Bronchial epithelial cell (primary cell): ENCODE data around the gene UBE2H. TPM values are rescaled to one million over a fixed set of nuclear protein-coding genes. Genes with fewer than 3 reads are reported as not detected.

Source experiments
- DNase-seq: peaks from one replicate; pipeline ENCODE4 v3.0.0-alpha.2; 2010; ENCODE audit warnings: low read depth
- FAIRE-seq: peaks from 2 replicates; lab custom pipeline; 2011; peaks lifted over from hg19 to GRCh38; lab: Jason Lieb, UNC
- H3K27me3 ChIP-seq: 2 replicates; pipeline ENCODE4 v1.5.1; 2011; ENCODE audit warnings: low read length; ENCODE audit not compliant: control insufficient read depth, insufficient read depth
- H3K36me3 ChIP-seq: 2 replicates; pipeline ENCODE4 v1.5.1; 2011; ENCODE audit warnings: low read length; ENCODE audit not compliant: control insufficient read depth, insufficient read depth
- H3K4me3 ChIP-seq: 2 replicates; pipeline ENCODE4 v1.5.1; 2011; ENCODE audit warnings: mild to moderate bottlenecking, low read depth, low read length, control low read depth
- total RNA-seq: library from RNA; depleted of rRNA; stranded (reverse); fragments of >200 nt; gene quantifications from 2 replicates; pipeline ENCODE4 v1.2.1, GENCODE V29; 2014
- TF ChIP-seq, protein P1 (sequence below): IDR thresholded peaks from 2 replicates; pipeline ENCODE4 v1.5.1; 2011; ENCODE audit warnings: mild to moderate bottlenecking, moderate library complexity, low read length, control low read depth, inconsistent platforms; ENCODE audit not compliant: insufficient read depth, severe bottlenecking

Gene UBE2H
- total RNA-seq, 1 donor from 2014 or later: 50.0 TPM

DNA sequence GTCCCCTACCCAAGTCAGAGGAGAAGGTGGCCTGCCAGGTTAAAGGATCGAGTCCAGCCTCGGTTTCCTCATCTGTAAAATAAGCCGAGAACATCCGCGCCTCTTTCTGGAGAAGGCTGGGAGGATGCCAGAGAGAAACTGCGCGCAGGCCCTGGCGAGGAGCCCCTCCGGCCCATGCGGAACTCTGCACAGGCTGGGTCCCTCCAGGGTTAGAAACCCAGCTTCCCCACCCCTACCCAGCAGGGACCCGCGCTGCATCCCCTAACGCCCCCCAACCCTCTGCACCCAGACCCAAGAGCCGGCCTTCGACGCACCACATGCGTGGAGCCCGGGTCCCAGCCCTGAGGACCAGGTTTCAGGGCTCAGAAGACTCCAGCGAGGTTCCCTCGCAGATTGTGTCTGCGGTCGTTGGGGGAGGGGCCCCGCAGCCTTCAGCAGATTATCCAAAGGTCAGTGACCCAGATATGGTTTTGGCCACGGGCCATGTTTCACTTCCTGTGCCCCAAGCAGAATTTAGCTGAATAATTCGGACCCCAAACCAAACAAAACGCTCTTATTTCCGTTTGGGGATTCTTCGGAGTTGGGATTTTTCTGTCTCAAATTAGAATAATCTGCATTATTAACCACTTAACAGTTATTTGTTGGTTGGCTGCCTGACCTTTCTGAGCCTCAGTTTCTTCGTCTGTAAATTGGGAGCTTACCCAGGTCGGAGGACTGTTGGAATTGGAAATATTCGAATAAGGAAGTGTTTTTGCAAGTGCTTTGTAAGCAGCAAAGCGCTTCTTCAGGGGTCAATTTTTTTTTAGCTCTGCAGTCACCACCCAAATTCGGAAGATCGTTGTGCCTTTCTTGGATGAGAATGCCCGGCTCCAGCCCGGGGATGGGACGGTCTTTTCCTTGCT is 167.7 kb downstream of the UBE2H start:
- H3K36me3 ChIP-seq: no peaks in the 10 kb centered on the region
- DNase-seq: no peak
- peaks cover 48% of the 10 kb centered on the region for H3K27me3 ChIP-seq
- TF ChIP-seq, protein P1, sequence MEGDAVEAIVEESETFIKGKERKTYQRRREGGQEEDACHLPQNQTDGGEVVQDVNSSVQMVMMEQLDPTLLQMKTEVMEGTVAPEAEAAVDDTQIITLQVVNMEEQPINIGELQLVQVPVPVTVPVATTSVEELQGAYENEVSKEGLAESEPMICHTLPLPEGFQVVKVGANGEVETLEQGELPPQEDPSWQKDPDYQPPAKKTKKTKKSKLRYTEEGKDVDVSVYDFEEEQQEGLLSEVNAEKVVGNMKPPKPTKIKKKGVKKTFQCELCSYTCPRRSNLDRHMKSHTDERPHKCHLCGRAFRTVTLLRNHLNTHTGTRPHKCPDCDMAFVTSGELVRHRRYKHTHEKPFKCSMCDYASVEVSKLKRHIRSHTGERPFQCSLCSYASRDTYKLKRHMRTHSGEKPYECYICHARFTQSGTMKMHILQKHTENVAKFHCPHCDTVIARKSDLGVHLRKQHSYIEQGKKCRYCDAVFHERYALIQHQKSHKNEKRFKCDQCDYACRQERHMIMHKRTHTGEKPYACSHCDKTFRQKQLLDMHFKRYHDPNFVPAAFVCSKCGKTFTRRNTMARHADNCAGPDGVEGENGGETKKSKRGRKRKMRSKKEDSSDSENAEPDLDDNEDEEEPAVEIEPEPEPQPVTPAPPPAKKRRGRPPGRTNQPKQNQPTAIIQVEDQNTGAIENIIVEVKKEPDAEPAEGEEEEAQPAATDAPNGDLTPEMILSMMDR: no peak
- no peak for FAIRE-seq
- no peak overlapping the region for H3K4me3 ChIP-seq

DNA sequence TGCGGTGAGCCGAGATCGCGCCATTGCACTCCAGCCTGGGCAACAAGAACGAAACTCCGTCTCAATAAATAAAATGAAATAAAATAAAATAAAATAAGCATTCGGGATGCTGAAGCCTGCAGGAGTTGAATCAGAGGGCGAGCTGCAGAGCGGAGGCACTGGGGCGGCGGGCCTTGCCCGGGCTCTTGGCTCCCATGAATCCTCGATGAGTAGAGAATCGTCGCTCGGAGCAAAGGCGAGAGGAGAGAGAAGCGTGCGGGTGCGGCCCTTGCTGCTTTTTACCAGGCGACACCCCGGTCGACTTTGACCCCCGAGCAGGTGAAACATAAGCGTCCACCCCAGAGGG is 168.3 kb downstream of the UBE2H start:
- Histone ChIP-seq H3K4me3 (no peak overlapping the region), H3K27me3 (peaks cover 48% of the 10 kb centered on the region), H3K36me3 (no peaks in the 10 kb centered on the region)
- no peak for FAIRE-seq
- DNase-seq: no peak
- TF ChIP-seq, protein P1: no peak

DNA sequence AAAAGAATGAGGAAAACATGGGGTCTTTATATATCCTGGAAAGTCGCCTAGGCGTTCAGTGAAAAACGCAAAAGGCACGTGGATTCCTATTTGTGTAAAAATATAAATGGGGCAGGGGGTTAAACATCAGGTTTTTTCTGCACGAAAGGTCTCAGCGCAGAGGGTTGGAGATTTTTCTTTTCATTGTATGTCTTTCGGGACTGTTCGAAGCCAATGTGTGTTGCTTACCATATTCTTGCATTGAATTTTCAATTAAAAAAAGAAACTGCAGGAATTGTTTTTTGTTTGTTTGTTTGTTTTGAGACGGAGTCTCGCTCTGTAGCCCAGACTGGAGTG is 169.2 kb downstream of the UBE2H start:
- TF ChIP-seq, protein P1: no peak
- Histone ChIP-seq H3K36me3 (no peaks in the 10 kb centered on the region), H3K4me3 (no peak overlapping the region), H3K27me3 (peaks cover 47% of the 10 kb centered on the region)
- DNase-seq: no peak
- no peak for FAIRE-seq

DNA sequence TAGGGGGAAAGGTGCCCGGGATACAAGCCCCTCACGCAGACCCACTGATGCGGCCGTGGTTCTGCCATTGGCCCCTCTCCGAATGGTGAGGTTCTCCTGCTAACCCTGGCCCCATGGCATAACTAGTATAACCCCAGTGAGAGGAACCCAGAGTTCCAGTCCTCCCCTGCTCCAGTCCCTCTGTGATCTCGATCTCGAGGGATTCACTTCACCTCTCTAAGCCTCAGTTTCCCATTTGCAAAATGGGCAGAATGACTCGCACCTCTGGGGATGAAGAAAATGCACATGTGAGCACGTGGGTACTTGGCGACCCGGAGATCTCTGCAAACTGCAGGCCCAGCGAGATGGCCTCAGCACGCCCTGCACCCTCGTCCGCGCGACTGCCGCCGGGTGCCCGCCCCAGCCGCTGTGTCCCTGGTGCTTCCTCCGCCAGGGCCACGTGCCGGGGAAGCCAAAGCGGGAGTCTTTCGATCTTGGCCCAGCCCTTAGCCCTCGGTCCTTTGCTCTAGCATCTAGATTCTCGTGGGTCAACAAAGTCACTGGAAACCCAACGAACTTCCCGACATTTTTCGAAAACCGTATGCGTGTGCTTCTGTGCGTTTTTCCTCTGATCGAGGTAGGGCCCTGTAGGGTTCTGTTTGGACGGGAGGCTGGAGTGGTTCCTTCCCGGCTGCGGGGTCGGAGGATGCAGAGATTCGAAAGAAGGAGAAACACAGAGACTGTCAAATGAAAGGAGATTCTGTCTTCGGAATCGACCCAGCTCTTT is 169.8 kb downstream of the UBE2H start:
- no peak for DNase-seq
- TF ChIP-seq, protein P1: no peak
- H3K4me3 ChIP-seq: no peak overlapping the region
- FAIRE-seq: no peak
- H3K36me3 ChIP-seq: no peaks in the 10 kb centered on the region
- peaks cover 46% of the 10 kb centered on the region for H3K27me3 ChIP-seq

DNA sequence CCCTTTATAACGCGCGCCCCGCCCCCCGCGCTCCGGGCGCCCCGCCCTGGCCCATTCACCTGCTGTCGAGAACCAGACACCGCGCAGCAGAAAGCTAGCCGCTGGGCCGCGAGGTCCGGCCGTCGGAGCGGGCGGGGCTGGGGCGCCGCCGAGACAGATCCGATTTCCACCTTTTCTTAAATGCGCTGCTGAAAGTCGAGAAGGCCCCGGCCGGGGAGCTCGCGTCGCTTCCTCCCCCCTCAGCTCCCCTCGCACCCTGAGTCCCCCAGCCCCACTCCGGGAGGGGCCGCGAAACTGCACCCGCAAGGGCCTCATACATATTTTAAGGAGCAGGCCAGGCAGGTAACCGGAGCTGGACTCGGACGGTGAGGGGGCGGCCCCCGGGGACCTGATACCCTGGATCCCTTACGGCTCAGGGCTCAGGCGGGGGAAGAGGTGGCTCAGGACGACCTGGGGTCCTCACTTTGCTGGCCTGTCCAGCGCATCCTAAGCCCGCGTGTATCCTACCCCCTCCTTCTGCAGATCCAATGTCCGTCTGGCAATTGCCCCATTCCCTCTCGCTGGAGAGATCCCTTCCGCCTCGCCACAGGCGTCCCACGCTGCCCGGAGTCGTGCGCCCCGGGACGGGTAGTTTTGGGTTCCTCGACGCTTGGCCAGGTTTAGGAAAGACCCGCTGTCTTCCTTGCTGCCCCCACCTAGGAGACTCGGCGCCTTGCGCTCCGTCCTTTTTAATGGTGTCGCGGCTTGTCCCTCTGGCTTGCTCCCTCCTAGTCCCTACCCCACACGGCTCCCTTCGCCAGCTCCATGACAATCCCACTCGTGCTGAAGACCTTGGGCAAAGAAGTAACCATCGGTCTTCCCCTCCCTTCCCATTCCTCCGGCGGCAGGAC is 170.6 kb downstream of the UBE2H start:
- DNase-seq (no peak), FAIRE-seq (no peak)
- H3K4me3 ChIP-seq: no peak overlapping the region
- peaks cover 46% of the 10 kb centered on the region for H3K27me3 ChIP-seq
- H3K36me3 ChIP-seq: peaks cover 2% of the 10 kb centered on the region
- TF ChIP-seq, protein P1: no peak
